ENCODE results near the gene GOLGA6A. TPM values are rescaled to one million over a fixed set of nuclear protein-coding genes. Genes with fewer than 3 reads are reported as not detected.

The GOLGA6A gene
- total RNA-seq, 1 experiment from 2014 or later = not detected

DNA sequence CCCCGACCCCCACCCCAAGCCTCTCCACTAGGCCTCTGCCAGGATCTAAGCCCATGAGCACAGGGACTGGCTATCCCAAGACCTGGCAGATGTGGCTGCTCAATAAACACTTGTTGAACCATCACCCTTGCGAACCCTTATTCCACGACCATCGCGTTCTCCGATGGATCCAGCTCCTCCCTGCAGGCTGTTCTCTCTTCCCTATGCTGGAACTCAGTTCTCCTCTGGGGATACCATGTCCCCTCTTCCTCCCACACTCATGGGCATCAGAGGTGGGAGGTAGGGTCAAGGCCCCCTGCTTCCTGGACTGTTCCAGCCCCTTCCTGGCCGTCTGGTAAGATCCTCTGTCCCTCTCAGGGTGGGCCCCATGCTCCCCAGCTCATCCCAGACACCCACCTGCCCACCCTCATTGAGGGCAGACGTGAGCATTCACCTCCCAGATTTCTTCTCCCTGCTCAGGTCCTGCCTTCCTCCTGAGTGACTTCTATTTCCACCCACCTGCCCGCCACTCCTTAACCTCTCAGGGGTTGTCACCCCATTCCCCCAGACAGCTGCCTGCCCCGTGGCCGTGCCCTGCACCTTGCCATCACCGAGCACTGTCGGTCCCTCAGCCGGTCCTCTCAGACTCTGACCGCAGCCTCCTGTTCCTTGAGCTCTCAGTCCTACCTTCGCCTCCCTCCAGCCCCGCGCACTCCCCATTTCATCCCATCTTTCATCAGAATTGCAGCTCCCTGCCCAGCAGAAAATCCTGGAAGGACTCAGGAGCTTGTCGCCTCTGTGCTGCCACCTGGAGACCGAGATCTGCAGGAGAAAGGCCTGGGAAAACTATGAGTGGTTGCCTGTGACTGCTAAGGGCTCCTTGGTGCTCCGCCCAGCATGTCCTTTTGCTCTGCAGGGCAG, 45.8 kb downstream of the GOLGA6A start:
- peak; percentile 67 for DNase-seq (ENCODE audit: low spot score)

DNA sequence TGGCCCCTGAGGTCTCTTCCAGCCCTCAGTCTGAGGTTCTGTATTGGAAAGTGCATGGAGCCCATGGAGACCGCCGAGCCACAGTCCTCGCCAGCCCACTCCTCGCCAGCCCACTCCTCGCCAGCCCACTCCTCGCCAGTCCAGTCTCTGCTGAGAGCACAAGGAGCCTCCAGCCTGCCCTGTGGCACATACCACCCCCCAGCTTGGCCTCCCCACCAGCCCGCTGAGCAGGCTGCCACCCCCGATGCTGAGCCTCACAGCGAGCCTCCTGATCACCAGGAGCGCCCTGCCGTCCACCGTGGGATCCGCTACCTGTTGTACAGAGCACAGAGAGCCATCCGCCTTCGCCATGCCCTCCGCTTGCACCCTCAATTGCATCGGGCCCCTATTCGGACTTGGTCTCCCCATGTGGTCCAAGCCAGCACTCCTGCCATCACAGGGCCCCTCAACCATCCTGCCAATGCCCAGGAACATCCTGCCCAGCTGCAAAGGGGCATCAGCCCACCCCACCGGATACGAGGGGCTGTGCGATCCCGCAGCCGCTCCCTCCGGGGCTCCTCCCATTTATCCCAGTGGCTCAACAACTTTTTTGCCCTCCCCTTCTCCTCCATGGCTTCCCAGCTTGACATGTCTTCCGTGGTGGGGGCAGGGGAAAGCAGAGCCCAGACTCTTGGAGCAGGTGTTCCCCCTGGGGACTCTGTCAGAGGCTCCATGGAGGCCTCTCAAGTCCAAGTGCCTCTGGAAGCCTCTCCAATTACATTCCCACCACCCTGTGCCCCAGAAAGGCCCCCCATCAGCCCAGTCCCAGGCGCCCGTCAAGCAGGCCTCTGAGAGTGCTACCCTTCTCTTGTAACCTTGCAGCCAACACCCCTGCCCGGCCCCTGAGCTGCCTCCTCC, 47.0 kb downstream of the GOLGA6A start:
- DNase-seq (ENCODE audit: low spot score) = no peak

GRCh38 chr15:74034206-74034755, 48.1 kb downstream of the GOLGA6A start:
- no peak for DNase-seq (ENCODE audit: low spot score)

GRCh38 chr15:74032606-74033561, 49.5 kb downstream of the GOLGA6A start:
- DNase-seq (ENCODE audit: low spot score) = no peak

- DNase-seq (ENCODE audit: low spot score) = no peak
Measured at GRCh38 chr15:74032046-74032445, 50.3 kb downstream of the GOLGA6A start.

DNA sequence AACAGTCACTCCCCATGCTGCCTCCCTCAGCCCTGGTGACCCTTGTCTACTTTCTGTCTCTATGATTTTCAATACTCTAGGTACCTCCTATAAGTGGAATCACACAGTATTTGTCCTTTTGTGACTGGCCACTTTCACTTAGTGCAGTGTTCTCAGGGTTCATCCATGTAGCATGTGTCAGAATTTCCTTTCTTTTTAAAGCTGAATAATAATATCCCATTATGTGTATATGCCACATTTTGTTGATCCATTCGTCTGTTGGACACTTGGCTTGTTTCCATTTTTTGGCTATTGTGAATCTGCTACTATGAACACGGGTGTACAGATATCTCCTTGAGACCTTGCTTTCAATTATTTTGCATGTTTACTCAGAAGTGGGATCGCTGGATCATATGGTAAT, 53.7 kb downstream of the GOLGA6A start:
- no peak for DNase-seq (ENCODE audit: low spot score)

- DNase-seq (ENCODE audit: low spot score) = no peak
Measured at GRCh38 chr15:74027688-74028087, 54.7 kb downstream of the GOLGA6A start.

DNA sequence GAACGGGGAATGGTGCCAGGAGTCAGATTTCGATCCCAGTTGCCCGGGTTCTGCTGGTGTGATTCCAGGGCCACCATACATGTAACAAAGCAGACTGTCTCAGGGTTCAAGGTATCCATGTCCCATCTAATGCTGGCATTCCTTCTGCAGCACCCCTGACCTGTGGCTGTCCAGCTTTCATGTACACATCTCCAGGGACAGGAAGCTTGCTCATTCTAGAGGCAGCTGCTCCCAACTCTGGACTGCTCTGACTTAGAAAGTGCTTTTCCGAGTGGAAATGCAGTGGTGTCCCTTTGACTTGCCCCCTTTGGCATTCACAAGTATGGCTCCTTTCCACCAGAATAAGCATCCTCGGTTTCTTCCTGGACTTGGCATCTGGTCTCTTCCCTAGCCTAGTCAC, 56.9 kb downstream of the GOLGA6A start:
- no peak for DNase-seq (ENCODE audit: low spot score)

- no peak for DNase-seq (ENCODE audit: low spot score)
Measured at GRCh38 chr15:74024687-74025086, 57.7 kb downstream of the GOLGA6A start.

DNA sequence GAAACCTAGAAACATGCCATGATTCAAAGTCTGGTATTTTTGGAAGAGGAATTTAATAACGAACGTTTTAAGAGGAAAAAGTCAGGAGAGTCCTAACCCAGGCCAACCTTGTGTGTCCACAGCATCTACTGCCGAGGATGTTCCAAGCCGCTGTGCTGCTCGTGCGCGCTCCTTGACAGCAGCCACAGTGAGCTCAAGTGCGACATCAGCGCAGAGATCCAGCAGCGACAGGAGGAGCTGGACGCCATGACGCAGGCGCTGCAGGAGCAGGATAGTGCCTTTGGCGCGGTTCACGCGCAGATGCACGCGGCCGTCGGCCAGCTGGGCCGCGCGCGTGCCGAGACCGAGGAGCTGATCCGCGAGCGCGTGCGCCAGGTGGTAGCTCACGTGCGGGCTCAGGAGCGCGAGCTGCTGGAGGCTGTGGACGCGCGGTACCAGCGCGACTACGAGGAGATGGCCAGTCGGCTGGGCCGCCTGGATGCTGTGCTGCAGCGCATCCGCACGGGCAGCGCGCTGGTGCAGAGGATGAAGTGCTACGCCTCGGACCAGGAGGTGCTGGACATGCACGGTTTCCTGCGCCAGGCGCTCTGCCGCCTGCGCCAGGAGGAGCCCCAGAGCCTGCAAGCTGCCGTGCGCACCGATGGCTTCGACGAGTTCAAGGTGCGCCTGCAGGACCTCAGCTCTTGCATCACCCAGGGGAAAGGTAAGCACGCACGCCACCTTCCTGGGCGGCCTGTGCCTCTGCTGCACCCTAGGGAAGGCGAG, 59.5 kb downstream of the GOLGA6A start:
- no peak for DNase-seq (ENCODE audit: low spot score)

Other genes with a start within 250 kb of the GOLGA6A start
- not detected in 2 replicates for gene TBC1D21, start 209.0 kb downstream of the GOLGA6A start, total RNA-seq (2014; rRNA removed; shearing (Covaris generic))
- 91.0 and 92.8 TPM in 2 replicates for gene LOXL1, start 156.1 kb downstream of the GOLGA6A start, total RNA-seq (2014; rRNA removed; shearing (Covaris generic))
- gene STOML1, start 90.3 kb downstream of the GOLGA6A start, total RNA-seq (2014; rRNA removed; shearing (Covaris generic)) = 14.6 and 26.8 TPM in 2 replicates
- gene PML, start 87.8 kb downstream of the GOLGA6A start, total RNA-seq (2014; rRNA removed; shearing (Covaris generic)) = 59.9 and 61.1 TPM in 2 replicates
- gene ISLR2, start 48.0 kb upstream of the GOLGA6A start, total RNA-seq (2014; rRNA removed; shearing (Covaris generic)) = not detected in 2 replicates
- 0.41 and 0.53 TPM in 2 replicates for gene ISLR, start 91.2 kb upstream of the GOLGA6A start, total RNA-seq (2014; rRNA removed; shearing (Covaris generic))
- 2.0 and 3.0 TPM in 2 replicates for gene STRA6, start 120.2 kb upstream of the GOLGA6A start, total RNA-seq (2014; rRNA removed; shearing (Covaris generic))
- gene CCDC33, start 153.8 kb upstream of the GOLGA6A start, total RNA-seq (2014; rRNA removed; shearing (Covaris generic)) = 0.24 TPM in 1 of 2 replicates, not detected in the other

Data from A172 (cell line).